T-helper 9 cell (primary cell): ENCODE data around the gene WDR46.

ENCODE experiments used
- DNase-seq: peaks from one replicate; pipeline ENCODE4 v3.0.0-alpha.2; 2020

The WDR46 gene

GRCh38 chr6:33252759-33253158 is 36.3 kb downstream of the WDR46 start:
- no peak for DNase-seq

GRCh38 chr6:33251395-33252012 is 37.5 kb downstream of the WDR46 start:
- no peak for DNase-seq

- DNase-seq, result no peak
These were observed 38.3 kb downstream of the WDR46 start for GRCh38 chr6:33250731-33251130.

GRCh38 chr6:33249732-33250630 is 39.1 kb downstream of the WDR46 start:
- DNase-seq, result no peak

GRCh38 chr6:33248932-33249731 is 39.9 kb downstream of the WDR46 start:
- peak; percentile 87 for DNase-seq

- no peak for DNase-seq
These were observed 40.5 kb downstream of the WDR46 start for GRCh38 chr6:33248643-33248931.

GRCh38 chr6:33247977-33248642 is 40.9 kb downstream of the WDR46 start:
- DNase-seq, result peak; percentile 88

- no peak for DNase-seq
These were observed 45.6 kb downstream of the WDR46 start for GRCh38 chr6:33243476-33243875.

GRCh38 chr6:33241968-33242367 is 47.1 kb downstream of the WDR46 start:
- DNase-seq, result no peak

- DNase-seq, result no peak
These were observed 51.3 kb downstream of the WDR46 start for GRCh38 chr6:33237741-33238140.

GRCh38 chr6:33236852-33237251 is 52.2 kb downstream of the WDR46 start:
- DNase-seq, result no peak

GRCh38 chr6:33236328-33236727 is 52.7 kb downstream of the WDR46 start:
- DNase-seq, result no peak

GRCh38 chr6:33235221-33235634 is 53.8 kb downstream of the WDR46 start:
- no peak for DNase-seq
